ENCODE results near the gene MAML3. TPM values are rescaled to one million over a fixed set of nuclear protein-coding genes. Genes with fewer than 3 reads are reported as not detected.

The MAML3 gene
- total and polyA plus RNA-seq, 2 of the 13 experiments (the other 11 are each of a cell fraction or from before 2014, with no cell fraction given), result 0.05 to 0.13 TPM

DNA sequence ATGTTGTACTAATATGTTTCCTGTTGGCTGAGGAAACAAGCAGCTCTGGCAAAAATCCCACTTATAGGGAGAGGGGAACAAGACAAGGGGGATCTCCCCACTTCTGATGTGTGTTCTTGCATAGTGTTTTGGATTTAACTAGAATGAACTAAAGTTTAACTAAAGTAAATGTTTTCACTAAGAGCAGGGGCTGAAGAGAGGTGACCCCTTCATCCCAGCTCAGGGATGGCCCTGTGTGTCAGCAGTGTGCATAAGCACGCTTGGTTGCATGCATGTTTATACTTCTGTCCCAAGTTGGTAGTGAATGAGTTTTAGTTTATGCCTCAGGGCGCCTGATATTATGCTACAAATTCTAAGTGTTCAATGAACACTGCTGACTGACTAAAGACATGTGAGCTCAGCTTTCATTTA lies 319.0 kb downstream of the MAML3 start (continued):
- TF ChIP-seq ERF (CRISPR knock-in tag; IDR thresholded peaks at IDR 0.05) (peak; percentile 38; the same call in 1 of the 2 replicates), RBFOX2 (IDR thresholded peaks at IDR 0.05; ENCODE audit: low read depth, low read length) (peak; percentile 23; the same call in 1 of the 2 replicates), PREB (CRISPR knock-in tag; IDR thresholded peaks at IDR 0.05) (no peak), NR2F2 (IDR thresholded peaks at IDR 0.05; ENCODE audit: borderline replicate concordance, low read depth) (0 out of 2 replicates have a peak, but pooled peaks have one; percentile 16), SMYD3 (CRISPR knock-in tag; IDR thresholded peaks at IDR 0.05) (0 out of 2 replicates have a peak, but pooled peaks have one; percentile 25), POLR2A (IDR thresholded peaks at IDR 0.05; ENCODE audit: insufficient read depth in 1 of 2, low read depth in 2 of 2, low read length in 2 of 2) (peak in 1 of 2 experiments; percentile 52; a peak in 1 of 4 replicates), SOX5 (CRISPR knock-in tag; IDR thresholded peaks at IDR 0.05; ENCODE audit: borderline replicate concordance) (peak; percentile 73), ZNF30 (CRISPR knock-in tag; IDR thresholded peaks at IDR 0.05) (no peak), ELF3 (CRISPR knock-in tag; IDR thresholded peaks at IDR 0.05) (peak; percentile 72), ATF5 (CRISPR knock-in tag; IDR thresholded peaks at IDR 0.05; ENCODE audit: low read depth) (no peak), FOXJ3 (CRISPR knock-in tag; IDR thresholded peaks at IDR 0.05; ENCODE audit: borderline replicate concordance) (peak; percentile 68; the same call in 1 of the 2 replicates), ZNF709 (CRISPR knock-in tag; IDR thresholded peaks at IDR 0.05) (0 out of 2 replicates have a peak, but pooled peaks have one; percentile 48), DNMT3B (CRISPR knock-in tag; conservative IDR thresholded peaks at IDR 0.05) (no peak), ZNF703 (CRISPR knock-in tag; IDR thresholded peaks at IDR 0.05; ENCODE audit: borderline replicate concordance) (no peak), HOXA5 (CRISPR knock-in tag; IDR thresholded peaks at IDR 0.05) (peak; percentile 57; the same call in 1 of the 2 replicates), EP300 (IDR thresholded peaks at IDR 0.05; ENCODE audit: low read depth in 2 of 2, low read length in 2 of 2) (peak in 1 of 2 experiments; percentile 38; a peak in 1 of 4 replicates), EP300 (CRISPR knock-in tag; IDR thresholded peaks at IDR 0.05; ENCODE audit: borderline replicate concordance) (no peak), ARNT (IDR thresholded peaks at IDR 0.05) (no peak), NFIC (IDR thresholded peaks at IDR 0.05; ENCODE audit: low read length) (0 out of 2 replicates have a peak, but pooled peaks have one; percentile 5), SAP130 (CRISPR knock-in tag; IDR thresholded peaks at IDR 0.05; ENCODE audit: low read depth) (peak; percentile 60), ZNF569 (CRISPR knock-in tag; IDR thresholded peaks at IDR 0.05; ENCODE audit: borderline replicate concordance) (0 out of 2 replicates have a peak, but pooled peaks have one; percentile 30), GLI4 (CRISPR knock-in tag; IDR thresholded peaks at IDR 0.05; ENCODE audit: borderline replicate concordance) (no peak), SOX13 (IDR thresholded peaks at IDR 0.05) (no peak), SOX13 (CRISPR knock-in tag; conservative IDR thresholded peaks at IDR 0.05 in 1 of 2, IDR thresholded peaks at IDR 0.05 in 1 of 2) (peak in 1 of 2 experiments; percentile 55; a peak in 1 of 4 replicates), RARA (CRISPR knock-in tag; IDR thresholded peaks at IDR 0.05) (peak; percentile 60), ZBTB38 (CRISPR knock-in tag; IDR thresholded peaks at IDR 0.05) (no peak), ZNF12 (CRISPR knock-in tag; IDR thresholded peaks at IDR 0.05) (0 out of 2 replicates have a peak, but pooled peaks have one; percentile 32)
- TF ChIP-seq, protein P1, sequence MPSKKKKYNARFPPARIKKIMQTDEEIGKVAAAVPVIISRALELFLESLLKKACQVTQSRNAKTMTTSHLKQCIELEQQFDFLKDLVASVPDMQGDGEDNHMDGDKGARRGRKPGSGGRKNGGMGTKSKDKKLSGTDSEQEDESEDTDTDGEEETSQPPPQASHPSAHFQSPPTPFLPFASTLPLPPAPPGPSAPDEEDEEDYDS (CRISPR knock-in tag; IDR thresholded peaks at IDR 0.05), result peak; percentile 42; the same call in 1 of the 2 replicates
- TF ChIP-seq, protein P2, sequence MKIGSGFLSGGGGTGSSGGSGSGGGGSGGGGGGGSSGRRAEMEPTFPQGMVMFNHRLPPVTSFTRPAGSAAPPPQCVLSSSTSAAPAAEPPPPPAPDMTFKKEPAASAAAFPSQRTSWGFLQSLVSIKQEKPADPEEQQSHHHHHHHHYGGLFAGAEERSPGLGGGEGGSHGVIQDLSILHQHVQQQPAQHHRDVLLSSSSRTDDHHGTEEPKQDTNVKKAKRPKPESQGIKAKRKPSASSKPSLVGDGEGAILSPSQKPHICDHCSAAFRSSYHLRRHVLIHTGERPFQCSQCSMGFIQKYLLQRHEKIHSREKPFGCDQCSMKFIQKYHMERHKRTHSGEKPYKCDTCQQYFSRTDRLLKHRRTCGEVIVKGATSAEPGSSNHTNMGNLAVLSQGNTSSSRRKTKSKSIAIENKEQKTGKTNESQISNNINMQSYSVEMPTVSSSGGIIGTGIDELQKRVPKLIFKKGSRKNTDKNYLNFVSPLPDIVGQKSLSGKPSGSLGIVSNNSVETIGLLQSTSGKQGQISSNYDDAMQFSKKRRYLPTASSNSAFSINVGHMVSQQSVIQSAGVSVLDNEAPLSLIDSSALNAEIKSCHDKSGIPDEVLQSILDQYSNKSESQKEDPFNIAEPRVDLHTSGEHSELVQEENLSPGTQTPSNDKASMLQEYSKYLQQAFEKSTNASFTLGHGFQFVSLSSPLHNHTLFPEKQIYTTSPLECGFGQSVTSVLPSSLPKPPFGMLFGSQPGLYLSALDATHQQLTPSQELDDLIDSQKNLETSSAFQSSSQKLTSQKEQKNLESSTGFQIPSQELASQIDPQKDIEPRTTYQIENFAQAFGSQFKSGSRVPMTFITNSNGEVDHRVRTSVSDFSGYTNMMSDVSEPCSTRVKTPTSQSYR (CRISPR knock-in tag; IDR thresholded peaks at IDR 0.05; ENCODE audit: borderline replicate concordance), result no peak

Data from HepG2 (cell line).